Effector CD4-positive, alpha-beta T cell (primary cell): ENCODE data around the gene MCM10.

Source experiments
- DNase-seq: peaks from one replicate; pipeline ENCODE4 v3.0.0-alpha.2; 2020

The MCM10 gene

DNA sequence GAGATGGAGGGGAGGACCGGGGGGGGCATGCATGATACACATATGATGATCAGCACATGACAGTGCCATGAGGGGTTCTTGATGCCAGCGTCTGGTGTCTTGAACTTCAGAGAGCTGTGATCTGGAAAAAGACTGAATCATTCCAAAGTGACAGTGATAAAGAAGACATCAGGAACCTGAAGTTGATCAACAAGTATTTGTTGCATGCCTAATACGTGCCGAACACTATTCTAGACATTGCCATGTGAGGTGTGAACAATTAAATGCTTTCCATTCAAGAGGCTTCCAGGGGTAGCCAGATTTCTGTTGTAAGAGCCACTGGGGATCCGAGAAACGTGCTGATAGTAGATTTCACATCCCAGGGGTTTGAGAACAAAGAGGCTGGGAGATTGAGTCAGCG is 6.2 kb downstream of the MCM10 start:
- DNase-seq, result no peak

DNA sequence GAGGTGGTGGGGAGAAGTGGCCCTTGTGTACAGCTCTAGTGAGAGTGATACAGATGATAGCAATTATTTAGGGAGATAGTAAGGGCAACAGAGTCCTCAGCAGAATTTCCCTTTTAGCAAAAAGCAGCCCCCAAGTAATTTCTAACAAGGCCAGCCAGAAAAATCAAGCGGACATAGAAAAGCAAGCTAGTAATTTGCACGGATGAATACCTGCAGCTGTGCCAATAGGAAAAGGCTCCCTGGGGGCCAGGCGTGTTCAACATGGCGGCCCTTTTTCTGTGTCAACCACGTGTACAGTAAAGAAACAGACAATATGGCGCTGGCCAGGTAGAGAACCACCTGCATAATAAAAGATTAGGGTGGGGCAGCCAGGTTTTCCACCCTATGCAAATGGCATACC is 7.4 kb downstream of the MCM10 start:
- DNase-seq, result no peak

DNA sequence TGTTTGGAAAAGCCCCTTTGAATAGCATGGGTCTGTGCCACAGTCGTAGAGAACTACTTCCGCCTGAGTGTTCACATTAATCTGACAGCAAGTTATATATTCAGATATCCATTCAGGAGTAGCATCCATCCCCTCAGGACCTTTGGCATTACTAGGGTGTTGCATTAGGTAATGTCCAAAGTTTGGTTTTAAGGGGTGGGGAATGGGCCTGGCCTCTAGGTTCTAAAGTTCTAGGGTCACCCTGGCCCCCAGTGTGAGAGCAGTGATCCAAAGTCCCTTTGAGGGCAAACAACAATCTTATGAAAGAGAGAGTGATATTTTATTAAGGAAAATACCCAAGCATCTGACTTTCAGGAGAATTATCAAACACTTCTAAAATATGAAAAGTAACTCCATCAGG is 12.3 kb downstream of the MCM10 start:
- no peak for DNase-seq

DNA sequence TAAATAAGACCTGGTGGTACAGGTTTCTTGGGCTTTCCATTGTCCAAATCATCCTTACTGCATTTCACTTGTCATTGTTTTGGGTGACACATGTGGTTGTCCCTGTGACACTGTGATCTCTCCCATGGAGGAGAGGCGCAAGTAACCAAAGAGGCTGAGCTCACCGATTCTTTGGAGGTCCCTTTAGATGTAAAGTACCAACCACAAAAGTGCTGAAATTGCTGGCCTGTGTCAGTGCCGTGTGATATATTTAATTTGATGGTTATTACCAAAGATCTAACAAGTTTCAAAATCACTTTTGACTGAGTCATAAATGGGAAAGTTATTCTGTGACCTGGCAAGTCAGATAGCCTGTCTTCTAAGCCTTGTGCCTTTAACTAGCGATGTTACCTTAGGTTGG is 19.4 kb downstream of the MCM10 start:
- no peak for DNase-seq

DNA sequence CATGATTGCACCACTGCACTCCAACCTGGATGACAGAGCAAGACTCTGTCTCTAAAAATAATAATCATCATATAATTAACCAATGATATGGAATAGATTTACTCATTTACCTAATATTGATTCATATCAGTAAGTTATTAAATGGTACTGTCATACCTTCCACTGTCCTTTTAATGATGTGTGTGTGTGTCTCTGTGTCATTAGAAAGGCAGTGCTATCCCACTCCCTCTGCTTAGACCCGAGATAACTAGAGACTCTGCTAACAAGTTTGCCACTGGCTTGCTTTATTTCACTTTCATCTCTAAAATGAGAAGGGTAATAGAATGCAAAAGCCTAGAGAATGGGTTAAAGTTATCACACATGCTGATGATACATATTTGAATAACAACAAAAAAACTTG is 21.1 kb downstream of the MCM10 start:
- no peak for DNase-seq

DNA sequence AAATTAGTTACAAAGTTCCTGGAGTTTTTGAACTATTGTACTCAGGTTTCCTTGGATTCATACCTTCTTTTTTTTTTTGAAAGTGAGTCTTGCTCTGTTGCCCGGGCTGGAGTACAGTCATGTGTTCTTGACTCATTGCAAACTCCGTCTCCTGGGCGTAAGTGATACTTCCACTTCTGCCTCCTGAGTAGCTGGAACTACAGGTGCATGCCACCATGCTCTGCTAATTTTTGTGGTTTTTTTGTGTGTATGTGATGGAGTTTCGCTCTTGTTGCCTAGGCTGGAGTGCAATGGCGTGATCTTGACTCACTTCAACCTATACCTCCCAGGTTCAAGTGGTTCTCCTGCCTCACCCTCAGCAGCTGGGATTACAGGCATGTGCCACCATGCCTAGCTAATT is 22.3 kb downstream of the MCM10 start:
- no peak for DNase-seq

DNA sequence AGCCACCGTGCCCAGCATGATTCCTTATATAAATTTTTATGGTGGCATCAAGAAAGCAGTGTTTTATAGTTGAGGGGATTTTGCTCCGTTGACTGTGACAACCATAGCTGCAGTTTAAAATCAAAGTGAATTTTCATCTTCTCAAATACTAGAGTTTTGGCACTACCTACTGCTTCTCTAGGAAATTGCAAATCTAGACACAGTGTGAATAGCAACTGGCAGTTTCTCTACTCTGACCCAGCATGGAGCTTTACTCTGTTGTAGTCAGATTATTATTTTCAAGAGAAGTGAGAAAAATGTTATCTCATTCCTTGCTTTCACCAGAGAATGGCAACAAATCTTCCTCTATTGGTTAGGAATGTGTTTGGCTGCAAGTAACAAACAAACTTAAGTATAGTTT is 22.9 kb downstream of the MCM10 start:
- DNase-seq, result no peak

DNA sequence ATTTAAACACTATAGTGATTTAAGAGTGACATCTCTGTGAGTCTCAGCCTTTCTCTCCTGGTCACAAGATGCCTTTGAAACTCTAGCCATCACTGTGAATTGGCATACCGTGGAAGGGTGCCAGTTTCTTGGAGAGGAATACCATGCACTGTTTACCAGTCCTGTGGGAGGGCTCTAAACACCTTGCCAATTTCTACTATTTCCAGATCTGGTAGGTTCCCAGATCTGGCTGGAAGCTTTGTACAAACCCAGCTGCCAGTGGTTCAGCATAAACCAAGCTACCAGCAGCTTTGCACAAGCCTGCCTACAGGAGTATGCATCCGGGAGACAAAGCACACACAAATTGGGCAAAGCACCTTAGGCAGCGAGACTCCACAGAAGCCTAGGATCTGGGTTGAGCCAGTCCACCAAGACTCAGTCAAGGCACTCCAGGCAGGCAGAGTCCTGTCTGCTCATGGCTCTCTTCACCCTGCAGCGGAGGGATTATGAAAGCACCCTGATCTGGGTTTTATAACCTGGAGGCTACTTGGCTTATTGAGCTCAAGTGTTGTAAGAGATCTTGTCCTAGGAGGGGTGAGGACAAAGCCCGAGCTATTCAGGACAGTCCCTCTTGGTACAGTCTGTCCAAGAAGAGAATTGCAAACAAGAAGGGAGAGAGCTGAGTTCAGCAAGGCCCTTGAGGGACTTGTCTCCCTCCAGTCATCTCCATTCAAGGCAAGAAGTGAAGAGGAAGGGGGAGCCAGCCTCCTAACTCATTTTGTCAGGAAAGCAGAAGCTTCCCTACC is 23.6 kb downstream of the MCM10 start:
- no peak for DNase-seq

DNA sequence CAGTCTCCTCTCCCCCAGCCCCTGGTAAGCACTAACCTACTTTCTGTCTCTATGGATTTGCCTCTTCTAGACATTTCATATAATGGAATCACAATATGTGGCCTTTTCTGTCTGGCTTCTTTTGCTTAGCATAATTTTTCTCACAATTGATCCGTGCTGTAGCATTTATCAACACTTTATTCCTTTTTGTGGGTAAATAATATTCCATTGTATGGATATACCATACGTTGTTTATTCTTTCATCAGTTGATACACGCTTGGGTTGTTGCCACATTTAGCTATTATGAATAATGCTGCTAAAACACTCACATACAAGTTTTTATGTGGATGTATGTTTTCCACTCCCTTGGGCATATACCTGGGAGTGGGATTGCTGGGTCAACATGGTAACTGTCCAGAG is 25.8 kb downstream of the MCM10 start:
- no peak for DNase-seq

DNA sequence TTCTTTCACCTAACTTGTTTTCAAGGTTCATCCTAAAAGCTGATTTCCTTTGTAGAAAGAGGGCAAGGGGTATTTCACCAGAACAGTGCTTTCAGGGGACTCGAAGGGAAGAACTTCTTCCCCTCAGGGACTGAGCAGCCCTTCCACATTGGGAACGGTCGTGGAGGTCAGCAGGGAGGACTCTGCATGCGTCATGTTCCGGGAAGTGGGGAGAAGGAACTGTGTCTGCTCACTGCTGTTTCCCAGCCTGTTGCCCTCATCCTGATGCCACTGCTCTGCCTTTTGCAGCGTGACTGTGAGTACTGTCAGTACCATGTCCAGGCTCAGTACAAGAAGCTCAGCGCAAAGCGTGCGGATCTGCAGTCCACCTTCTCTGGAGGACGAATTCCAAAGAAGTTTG is 27.2 kb downstream of the MCM10 start:
- no peak for DNase-seq

DNA sequence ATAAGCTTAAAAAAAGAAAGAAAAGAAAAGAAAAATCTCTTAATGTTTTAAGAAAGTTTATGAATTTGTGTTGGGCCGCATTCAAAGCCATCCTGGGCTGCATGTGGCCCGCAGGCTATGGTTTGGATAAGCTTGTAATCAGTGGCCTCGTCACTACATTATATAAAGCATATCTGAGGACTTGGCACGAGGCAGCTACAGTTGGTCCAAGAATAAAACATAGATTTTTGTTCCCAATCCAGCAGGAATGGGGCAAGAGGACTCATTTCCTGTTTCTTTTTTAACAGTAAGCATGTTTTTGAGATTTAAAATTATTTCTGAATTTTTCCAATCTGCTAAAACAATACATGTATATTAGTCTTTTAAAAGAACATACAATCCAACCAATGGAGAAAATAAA is 28.6 kb downstream of the MCM10 start:
- DNase-seq, result no peak

DNA sequence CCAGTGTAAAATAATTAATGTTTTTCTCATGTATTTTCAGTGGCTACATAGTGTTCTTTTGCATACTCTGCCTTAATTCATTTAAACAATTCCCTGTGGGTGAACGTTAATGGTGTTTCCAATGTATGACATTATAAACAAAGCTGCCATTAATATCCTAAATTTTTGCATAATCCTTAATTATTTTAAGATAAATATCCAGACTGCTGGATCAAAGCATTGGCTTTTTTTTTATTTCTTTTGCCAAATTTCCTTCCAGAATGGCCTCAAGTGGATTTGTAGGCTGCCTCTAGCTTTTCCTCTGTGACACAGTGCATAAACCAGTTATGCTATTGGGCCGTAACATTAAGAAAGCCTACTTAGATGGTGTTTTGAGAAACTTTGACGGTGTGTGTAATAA is 29.5 kb downstream of the MCM10 start:
- no peak for DNase-seq

DNA sequence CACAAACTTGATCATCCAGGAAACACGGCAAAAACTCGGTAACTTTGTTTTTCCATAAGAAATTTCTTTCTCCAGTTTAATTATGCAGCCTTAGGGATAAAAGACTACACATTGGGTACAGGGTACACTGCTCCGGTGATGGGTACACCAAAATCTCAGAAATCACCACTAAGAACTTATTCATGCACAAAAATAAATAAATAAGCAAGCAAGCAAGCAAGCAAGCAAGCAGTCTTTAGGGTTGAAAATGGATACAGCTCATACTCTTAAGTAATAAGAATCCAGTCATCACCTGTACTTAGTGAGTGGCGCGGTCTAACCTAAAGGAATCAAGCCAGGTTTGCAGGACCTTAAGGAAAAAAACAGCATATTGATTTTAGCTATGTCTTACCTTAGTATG is 30.0 kb downstream of the MCM10 start:
- no peak for DNase-seq

DNA sequence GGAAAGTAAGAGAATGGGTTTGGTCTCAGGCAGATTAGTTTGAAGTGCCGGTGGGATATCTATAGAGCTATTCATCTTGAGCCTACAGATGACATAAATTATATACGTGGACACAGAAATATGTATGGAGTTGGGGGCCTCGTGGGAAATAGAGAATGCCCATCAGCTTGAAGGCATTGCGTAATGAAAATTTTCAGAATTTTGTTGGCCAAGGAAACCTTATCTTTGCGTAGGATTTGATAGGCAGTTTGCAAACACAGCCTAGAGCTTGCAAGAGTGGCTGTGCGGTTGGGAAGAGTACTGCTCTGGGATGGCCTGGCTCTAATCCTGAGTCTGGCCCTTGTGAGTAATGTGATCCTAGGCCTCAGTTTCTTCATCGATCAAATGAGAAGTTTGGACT is 32.3 kb downstream of the MCM10 start:
- no peak for DNase-seq

DNA sequence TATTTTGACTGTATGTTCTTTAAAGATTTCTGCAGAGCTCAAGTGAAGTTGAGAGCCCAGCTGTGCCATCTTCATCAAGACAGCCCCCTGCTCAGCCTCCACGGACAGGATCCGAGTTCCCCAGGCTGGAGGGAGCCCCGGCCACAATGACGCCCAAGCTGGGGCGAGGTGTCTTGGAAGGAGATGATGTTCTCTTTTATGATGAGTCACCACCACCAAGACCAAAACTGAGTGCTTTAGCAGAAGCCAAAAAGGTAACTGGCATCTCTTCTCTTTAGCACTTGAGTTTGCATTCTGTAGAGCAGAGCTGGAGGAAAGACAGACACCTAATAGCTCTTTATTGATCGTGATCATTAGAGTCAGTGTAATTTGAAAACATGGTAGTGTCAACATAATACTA is 33.7 kb downstream of the MCM10 start:
- no peak for DNase-seq

DNA sequence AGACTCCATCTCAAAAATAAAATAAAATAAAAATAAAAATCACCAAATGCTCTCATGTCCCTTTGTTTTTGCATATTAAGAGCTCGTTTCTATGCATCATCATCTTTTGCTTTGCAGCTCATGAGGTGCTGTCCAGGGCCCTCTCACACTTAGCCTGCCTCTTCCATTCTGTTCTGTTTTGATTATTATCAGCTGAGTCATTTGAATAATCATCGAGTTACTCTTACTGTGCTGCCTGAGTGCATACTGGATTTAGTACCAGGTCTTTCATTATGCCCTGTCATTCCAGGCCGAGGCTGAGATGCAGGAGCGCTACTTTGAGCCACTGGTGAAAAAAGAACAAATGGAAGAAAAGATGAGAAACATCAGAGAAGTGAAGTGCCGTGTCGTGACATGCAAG is 39.8 kb downstream of the MCM10 start:
- no peak for DNase-seq

DNA sequence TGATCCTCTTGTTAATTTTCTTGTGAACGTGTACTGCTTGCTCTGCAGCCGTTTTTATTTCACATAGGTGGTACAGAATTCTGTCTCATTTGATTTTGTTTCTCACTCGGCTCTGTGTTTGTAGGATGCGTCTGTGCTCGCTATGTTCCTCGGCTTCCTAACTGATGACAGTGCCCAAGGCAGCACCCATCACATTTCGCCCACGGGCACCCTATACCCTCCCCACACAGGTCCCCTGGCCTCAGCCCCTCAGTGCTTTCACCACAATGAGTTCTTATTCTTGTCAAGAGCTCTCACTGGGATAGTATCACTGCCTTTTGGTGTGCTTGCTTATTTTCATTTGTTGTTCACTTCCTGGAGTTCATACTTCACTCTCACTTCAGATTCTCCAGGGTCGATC is 44.7 kb downstream of the MCM10 start:
- DNase-seq, result no peak

DNA sequence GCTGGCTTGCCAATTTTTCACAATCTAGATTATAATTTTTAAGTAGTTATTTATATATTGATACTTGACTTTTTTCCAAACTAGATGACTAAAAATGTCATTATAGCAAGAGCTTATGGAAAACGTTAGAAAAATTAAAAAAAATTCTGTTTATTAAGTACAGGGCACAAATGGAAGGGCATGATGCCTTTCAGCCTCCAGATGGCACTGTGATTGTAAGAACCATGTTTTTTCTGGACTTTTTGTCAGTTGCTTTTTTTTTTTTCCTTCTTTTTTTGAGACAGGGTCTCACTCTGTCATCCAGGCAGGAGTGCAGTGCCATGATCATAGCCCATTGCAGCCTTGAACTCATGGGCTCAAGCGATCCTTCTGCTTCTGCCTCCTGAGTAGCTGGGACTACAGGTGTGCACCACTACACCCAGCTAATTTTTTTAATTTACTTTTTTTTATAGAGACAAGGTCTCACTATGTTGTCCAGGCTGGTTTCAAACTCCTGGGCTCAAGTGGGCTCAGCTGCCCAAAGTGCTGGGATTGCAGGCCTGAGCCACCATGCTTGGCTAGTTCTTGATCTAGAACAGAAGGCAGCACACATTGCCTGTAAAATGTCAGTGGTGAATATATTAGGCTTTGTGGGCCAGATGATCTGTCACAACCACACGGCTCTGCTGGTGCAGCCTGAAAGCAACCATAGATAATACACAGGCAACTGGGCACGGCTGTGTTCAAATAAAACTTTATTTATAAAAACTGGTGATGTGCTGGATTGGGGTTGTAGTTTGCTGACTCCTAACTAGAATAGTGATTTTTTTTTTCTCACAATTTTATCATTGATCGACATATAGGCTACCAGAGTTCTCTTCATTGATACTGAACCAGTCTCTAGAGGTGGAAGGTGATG is 45.4 kb downstream of the MCM10 start:
- no peak for DNase-seq

DNA sequence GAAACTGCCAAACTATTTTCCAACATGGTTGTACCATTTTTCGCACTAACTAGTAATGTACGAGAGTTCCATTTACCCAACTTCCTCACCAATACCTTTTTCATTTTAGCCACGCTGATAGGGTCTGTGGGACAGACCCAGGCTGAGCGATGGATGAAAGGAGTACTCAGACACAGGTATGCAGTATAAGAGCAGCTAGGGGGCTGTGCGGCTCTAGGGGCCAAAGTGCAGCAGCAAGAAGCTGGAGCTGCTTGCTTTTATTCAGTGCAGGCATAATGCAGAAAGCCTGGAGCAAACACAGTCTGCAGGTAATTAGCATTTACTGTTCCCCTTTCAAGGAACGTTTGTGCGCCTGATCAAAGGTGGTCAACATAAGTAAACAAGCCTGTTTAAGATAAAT is 51.8 kb downstream of the MCM10 start:
- DNase-seq, result no peak

DNA sequence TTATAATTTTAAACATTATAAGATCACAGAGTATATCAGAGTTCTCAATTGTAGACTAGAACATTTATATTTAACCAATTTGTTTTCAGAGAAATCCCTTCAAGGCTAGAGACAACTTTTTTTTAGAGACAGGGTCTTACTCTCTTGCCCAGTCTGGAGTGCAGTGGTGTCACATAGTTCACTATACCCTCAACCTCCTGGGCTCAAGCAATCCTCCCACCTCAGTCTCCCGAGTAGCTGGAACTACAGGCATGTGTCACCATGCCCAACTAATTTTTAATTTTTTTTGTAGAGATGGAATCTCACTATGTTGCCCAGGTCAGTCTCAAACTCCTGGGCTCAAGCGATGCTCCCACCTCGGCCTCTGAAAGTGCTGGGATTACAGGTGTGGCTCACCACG is 57.5 kb downstream of the MCM10 start:
- no peak for DNase-seq

DNA sequence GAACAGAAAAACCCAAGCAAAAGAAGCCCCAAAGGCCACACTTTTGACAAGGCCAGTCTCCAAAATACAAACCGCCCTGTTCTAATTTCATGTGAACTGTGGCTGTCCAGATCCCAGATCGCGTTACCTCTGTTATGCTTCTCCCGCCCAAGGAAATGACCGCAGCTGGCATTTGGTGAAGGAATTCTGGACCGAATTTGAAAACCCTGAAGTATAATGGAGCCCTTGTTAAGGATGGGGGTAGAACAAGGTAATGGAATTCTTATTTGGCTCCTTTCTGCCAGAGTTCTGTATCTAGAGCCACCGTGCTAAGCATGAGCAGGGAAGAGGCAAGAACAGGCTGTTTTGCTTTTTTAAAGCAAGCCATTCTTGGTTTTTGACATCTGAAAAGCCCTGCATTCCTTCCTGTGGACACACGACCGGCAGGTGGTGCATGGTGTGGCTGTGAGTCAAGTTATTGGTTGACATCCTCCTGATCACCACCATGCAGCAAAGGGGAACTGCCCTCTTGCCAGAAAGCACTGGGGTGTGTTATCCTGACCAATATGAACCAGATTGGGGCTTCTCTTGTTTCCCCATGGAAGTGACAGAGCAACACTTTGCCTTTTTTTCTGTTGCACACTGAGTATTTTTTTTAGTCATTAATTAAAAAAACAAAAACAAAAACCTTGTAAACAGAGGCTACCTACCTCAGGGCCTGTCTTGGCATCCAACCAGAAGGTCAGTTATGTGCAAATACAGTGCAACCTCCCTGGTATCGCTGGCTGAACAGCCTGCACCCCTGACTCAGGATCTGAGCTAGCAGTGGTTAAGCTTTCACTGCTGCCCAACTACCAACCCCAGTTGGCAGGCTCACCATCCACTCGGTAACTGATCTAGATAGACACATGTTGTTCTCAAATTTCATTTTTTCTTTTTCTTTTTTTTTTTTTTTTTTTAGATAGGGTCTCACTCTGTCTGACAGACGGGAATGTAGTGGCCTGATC is 58.6 kb downstream of the MCM10 start:
- no peak for DNase-seq

DNA sequence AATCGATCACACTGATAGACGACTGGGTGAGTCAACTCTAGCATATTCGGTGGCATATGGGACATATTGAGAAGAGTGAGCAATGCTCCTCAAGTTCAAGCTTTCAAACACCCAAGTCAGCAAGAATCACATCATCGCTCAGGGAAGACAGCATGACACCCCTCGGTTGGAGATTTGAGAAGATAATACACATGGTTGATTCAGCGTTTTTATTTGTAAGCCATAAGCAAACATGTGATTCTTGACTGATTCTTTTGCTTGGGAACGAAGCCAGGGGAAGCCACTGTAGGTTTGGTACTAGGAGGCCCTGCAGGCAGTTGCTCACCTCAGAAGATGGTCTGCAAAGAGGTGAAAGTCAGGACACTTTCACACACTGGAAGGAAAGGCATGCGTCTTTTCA is 60.2 kb downstream of the MCM10 start:
- no peak for DNase-seq

DNA sequence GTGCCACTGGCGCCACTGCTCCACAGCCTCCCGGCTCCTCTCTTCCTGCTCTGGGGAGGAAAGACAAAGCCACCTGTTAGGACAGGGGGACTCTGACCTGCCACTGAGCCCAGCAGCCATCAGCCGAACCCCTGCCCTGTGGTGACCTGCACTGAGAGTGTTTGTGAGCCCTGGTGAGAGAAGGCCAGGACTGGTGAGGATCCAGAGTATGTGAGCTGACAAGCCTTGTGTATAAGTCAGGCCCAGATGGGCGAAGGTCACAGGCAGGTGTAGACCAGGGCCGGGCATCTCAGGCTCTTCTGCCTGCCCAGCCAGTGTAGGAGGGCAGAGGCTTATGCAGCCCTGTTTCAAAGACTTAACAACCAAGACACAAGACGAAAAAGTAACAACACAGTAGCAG is 60.8 kb downstream of the MCM10 start:
- DNase-seq, result no peak
